ENCODE measurements around the gene FRMD4A.

Gene FRMD4A

GRCh38 chr10:13674645-13675588 is 655.8 kb downstream of the FRMD4A start:
- no peak for DNase-seq (ENCODE audit: low read depth in 2 of 2)

- DNase-seq (ENCODE audit: low read depth in 2 of 2) = no peak
These were observed 657.6 kb downstream of the FRMD4A start for GRCh38 chr10:13673156-13673555.

DNA sequence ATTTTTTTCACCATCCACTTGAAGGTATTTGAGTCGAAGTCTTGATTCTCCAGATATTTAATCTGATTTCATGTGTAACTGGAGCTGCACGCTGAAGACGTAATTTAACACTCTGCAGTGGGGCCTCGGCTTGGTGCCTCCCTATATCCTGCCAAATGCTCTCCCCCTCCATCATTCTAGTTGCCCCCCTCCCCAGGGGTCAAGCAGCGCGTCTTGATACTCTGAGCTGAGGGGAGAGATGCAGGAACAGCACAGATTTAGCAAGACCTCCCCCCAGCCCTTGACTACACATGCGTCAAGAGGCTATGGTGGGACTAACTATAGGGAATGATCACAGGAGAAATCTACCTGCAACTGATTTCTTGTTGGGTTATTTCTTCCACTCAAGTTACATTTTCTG is 658.2 kb downstream of the FRMD4A start:
- no peak for DNase-seq (ENCODE audit: low read depth in 2 of 2)

DNA sequence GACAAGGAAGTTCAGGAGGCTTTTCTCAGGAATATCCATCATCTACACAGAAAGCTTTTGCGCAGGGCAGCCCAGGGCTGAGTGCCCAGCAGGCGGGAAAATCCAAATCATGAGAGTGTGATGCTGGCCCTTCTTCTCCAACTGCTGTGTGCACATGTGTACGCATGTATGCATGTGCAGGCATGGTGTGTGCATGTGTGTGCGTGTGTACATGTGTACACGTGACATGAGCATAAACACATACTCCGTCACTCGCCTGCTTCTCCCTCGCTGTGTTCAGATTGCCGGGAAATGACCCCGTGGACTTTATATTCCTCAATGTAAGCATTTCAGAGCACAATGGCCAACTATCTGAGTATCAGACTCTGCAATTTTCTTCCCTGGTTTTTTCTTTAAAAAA is 658.8 kb downstream of the FRMD4A start:
- no peak for DNase-seq (ENCODE audit: low read depth in 2 of 2)

GRCh38 chr10:13670311-13670710 is 660.4 kb downstream of the FRMD4A start:
- DNase-seq (ENCODE audit: low read depth in 2 of 2) = no peak

GRCh38 chr10:13669901-13670300 is 660.8 kb downstream of the FRMD4A start:
- no peak for DNase-seq (ENCODE audit: low read depth in 2 of 2)

DNA sequence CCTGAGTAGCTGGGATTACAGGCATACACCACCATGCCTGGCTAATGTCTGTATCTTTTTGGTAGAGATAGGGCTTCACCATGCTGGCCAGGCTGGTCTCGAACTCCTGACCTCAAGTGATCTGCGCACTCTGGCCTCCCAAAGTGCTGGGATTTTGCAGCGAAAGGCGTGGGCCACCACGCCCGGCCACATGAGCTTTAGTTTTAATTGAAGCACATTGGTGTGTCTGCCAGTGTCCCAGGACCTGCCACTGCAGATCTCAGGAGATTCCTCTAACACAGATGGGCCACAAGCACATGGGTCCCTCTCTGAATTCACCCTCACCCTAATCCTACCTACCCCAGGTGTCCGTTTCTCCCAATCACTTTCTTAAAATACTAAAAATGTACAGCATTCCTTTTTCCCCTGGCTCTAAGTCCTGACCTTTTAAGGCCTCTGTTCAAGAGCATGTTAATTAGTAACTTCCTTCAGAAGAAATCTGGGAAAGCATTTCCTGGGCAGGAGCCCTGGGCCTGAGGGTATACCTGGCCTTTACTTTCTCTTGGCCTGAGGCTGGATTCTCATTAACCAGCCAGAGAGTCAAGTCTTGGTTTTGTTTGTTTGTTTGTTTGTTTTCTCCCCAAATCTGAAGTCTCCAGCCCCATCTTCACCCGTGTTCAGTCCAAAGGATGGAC is 661.4 kb downstream of the FRMD4A start:
- no peak for DNase-seq (ENCODE audit: low read depth in 2 of 2)

- DNase-seq (ENCODE audit: low read depth in 2 of 2) = no peak
These were observed 662.6 kb downstream of the FRMD4A start for GRCh38 chr10:13668126-13668525.

DNA sequence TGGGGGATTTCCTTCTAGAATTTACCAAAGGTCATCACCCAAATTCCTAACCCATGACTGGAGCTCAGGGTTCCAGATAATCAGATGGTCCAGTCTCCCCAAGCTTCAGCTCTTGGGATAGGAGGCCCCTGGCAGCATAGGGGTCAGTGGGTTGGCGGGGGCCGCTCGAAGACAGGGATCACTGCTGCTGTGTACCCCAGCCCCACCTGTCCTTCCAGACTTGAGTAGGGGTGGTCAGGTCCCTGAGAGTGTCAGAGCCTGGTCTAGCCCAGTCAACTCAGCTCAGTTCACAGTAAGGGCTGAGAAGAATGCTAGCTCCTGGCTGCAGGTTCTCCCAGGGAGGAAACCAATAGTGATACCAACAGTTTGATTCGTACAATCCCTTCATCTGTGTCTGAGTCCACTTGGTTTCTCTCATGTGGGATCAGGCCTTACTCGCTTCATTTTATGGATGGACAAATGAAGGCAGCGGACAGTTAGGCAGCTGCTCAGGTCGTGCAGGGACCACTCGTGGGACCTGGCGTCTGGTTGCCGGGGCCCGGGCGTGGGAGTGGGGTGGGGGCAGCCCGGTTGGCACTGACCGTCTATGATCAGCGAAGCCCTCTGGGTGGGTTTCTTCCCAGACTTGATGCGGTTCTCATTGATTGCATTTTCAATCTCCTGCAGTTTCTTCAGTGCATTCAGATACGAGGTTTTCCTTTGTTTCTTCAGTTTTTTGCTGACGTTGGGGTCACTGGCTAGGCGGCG is 665.0 kb downstream of the FRMD4A start:
- no peak for DNase-seq (ENCODE audit: low read depth in 2 of 2)

- DNase-seq (ENCODE audit: low read depth in 2 of 2) = no peak
These were observed 669.5 kb downstream of the FRMD4A start for GRCh38 chr10:13661256-13661655.

GRCh38 chr10:13660551-13660920 is 670.2 kb downstream of the FRMD4A start:
- DNase-seq (ENCODE audit: low read depth in 2 of 2) = no peak

GRCh38 chr10:13659887-13660550 is 670.7 kb downstream of the FRMD4A start:
- peak; percentile 17 to 55 for DNase-seq (ENCODE audit: low read depth in 2 of 2)

DNA sequence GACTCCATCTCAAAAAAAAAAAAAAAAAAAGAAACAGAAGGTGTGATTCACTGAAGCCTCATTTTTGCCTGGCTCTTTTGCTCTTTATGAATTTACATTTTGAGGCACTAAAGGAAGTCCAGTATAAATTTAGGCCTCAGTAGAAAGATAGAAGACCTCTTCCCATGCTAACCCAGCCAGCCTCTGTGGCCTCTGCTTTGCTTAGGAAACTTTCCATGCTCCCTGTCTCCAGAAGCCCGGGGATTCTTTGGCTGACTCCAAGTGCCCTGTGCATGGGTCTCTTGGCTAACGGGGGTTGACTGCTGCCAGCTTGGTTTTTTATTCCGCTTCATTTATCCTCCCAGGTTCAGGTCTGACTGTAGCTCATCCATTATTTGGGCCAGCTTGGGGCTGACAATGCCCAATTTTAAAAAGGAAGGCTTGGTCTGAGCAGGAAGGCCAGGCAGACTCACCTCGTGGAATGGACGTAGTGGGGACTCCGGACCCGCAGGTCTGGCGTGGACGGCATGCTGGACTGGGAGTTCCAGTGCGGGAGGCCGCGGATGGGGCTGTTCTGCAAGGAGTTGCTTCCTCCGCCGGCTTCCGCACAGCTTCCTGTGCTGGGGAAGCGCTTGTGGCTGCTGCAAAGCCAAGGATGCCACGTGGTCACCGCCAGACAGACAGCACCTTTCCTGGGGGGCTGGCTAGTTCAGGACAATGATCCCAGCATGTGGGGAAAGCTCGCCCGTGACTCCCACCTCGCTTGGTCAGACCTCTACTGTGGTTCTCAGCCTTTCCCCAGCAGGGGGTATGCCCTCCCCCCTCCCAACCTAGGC is 671.6 kb downstream of the FRMD4A start:
- DNase-seq (ENCODE audit: low read depth in 2 of 2) = no peak

GRCh38 chr10:13658264-13658663 is 672.5 kb downstream of the FRMD4A start:
- no peak for DNase-seq (ENCODE audit: low read depth in 2 of 2)

DNA sequence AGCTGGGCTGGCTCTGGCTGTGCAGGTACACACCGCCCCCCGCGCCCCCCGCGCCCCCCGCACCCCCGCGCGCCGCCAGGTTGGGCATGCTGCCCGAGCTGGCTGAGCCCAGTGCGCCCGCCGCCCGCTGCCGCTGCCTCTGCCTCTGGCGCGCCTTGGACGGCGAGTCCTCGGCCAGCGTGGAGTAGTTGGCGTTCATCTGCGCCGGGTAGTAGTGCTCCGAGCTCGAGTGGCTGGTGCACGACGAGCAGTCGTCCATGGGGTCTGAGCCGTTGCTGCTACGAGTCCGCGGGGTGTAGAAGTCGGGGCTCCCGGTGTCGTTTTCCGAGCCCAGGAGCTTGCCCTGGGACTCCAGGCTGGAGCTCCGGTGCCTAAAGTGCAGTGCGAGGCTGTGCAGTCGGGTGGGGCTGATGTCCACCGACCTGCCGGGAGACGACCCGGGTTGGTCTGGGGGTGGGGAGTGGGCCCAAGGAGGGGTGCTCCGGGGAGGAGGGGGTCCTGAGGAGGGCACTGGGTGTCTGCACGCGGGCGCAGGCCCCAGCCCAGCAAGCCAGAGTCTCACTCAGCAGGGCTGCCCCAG is 673.5 kb downstream of the FRMD4A start:
- DNase-seq (ENCODE audit: low read depth in 2 of 2) = no peak

DNA sequence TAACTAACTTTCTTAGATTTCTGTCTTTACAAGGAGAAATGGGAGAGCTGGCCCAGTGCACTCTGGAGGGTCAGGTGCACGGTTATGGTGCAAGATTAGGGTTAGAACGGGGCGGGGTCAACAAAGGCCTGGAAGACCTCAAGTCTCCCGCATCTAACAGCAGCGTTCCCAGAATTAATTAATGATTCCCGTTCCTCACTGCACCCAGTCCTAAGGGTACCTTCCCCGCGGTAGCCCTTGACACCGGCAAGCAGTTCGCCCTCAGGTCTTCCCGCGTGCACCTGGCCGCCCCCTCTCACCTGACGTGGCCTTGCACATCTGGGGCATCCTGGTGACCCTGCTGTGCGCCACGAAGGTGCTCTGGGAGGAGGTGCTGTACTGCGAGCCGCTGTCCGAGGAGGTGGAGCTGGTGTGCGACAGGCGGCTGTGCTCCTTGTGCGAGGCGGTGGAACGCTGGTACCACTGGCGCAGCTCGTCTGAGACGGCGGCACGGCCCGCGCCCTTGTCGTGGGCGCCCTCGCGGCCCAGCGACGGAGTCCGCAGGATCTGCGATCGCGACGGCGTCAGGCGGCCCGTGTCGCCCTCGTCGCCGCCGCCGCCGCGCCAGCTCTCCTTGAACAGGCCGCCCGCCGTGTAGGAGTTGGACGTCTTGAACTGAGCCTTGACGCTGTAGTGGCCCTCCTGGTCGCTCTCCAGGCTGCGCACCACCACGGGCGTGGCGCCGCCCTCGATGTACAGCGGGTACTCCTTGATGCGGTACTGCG is 674.2 kb downstream of the FRMD4A start:
- no peak for DNase-seq (ENCODE audit: low read depth in 2 of 2)

GRCh38 chr10:13654846-13655245 is 675.9 kb downstream of the FRMD4A start:
- no peak for DNase-seq (ENCODE audit: low read depth in 2 of 2)

GRCh38 chr10:13654118-13654830 is 676.5 kb downstream of the FRMD4A start:
- DNase-seq (ENCODE audit: low read depth in 2 of 2) = no peak

DNA sequence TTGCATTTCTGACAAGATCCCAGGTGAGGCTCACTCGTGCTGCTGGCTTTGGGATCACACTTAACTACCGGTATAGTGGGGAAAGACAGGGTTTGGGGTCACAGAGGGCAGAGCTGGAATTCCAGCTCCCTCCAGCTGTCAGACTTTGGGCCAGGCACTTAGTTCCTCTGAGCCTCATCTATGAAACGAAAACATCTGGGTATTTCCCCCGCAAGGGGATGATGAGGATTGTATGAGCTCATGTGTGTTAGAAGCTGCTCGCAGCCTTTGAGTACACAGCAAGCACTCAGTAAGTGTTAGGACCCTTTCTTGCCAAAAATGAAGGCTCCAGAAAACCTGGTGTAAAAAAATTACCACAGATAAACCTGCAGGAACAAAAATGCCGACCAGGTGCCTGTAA is 677.9 kb downstream of the FRMD4A start:
- DNase-seq (ENCODE audit: low read depth in 2 of 2) = no peak

Data from stimulated activated CD4-positive, alpha-beta T cell treated with anti-CD3 and anti-CD28 coated beads, Interleukin-15, amount 100 ng/mL, for 48 hours (primary cell).